Mucosa of stomach (tissue), 1 donor: ENCODE measurements around the gene CNIH3.

Source experiments
- H3K27me3 ChIP-seq: one replicate; pipeline ENCODE4 v1.7.0; 2013; ENCODE audit warnings: mild to moderate bottlenecking, low read length; ENCODE audit not compliant: control insufficient read depth, insufficient read depth
- H3K36me3 ChIP-seq: one replicate; pipeline ENCODE4 v1.7.0; 2013; ENCODE audit warnings: low read length; ENCODE audit not compliant: control insufficient read depth, insufficient read depth
- H3K4me1 ChIP-seq: one replicate; pipeline ENCODE4 v1.7.0; 2013; ENCODE audit warnings: mild to moderate bottlenecking, low read length; ENCODE audit not compliant: control insufficient read depth, insufficient read depth
- H3K4me3 ChIP-seq: one replicate; pipeline ENCODE4 v1.7.0; 2013; ENCODE audit warnings: low read length
- H3K9ac ChIP-seq: one replicate; pipeline ENCODE4 v1.7.0; 2013; ENCODE audit warnings: mild to moderate bottlenecking, low read length, moderate library complexity
- H3K9me3 ChIP-seq: one replicate; pipeline ENCODE4 v1.7.0; 2013; ENCODE audit warnings: mild to moderate bottlenecking, low read length, moderate library complexity; ENCODE audit not compliant: control insufficient read depth
- donor health status: Pancreatic carcinoma.

CNIH3 gene

DNA sequence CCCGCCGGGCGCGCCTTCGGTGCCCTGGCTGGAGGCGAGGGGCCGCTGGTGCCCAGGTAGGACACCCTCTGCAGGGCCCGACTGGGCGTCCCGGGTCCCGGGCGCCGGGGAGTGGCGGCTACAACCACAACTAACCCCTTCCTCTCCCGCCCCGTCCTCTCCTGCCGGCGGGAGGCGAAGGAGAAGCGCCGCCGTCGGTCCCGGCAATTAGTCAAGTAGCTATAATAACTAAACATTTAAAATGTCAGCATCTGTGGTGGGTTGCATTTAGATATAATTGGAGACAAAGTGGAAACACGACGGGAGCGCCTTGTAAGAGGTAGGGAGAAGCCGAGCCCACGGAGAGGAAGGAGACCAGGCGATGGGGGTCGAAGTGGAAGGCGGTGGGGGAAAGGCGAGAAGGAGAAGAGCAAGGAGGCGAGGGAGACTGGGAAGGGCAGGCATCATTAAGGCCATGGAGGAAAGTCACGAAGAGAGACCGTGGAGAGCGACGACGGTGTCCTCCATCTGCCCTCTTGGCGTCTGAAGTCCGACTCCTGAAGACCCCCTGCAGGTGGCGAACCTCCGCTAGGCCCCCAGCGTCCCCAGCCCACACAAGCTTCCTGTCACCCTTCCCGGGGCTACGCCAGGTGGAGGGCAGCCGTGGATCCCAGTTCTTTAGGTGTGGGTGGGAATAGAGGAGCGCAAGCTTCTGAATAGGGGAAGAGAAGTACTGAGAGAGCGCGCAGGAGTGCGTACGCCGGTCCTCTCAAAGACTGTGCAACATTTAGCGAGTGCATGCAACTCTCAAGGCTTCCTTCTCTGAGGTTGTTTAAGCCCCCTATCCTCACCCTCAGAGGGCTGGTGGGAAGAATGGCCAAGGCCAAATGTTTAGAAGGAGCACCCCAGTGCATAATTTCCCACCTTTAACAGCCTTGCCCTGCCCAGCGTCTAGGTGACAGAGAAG, 1.6 kb downstream of the CNIH3 start:
- peaks cover 51% of the 10 kb centered on the region for H3K27me3 ChIP-seq
- H3K9me3 ChIP-seq, result no peaks in the 10 kb centered on the region
- no peak overlapping the region for H3K4me3 ChIP-seq
- no peak overlapping the region for H3K9ac ChIP-seq
- no peaks in the 10 kb centered on the region for H3K36me3 ChIP-seq
- peaks cover 15% of the 10 kb centered on the region for H3K4me1 ChIP-seq

DNA sequence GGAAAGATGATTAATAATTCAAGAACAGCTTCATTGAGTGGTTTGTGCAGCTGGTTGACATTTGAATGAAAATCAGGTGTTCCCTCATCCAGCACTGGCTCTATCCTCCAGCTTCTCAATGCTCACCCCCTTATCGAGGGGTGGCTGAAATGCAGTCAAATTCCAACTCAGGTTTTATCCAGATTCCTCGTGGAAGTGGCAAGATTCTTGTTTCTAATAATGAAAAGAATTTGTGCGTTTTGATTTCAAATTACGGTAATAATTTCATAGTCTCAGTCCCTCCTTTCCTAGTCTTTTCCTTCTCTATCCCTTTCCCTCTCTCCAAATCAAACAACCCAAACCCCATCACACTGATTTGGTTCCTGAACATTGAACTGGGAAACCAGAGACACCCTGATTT, 3.1 kb downstream of the CNIH3 start:
- H3K4me1 ChIP-seq, result peaks cover 19% of the 10 kb centered on the region
- peaks cover 51% of the 10 kb centered on the region for H3K27me3 ChIP-seq

DNA sequence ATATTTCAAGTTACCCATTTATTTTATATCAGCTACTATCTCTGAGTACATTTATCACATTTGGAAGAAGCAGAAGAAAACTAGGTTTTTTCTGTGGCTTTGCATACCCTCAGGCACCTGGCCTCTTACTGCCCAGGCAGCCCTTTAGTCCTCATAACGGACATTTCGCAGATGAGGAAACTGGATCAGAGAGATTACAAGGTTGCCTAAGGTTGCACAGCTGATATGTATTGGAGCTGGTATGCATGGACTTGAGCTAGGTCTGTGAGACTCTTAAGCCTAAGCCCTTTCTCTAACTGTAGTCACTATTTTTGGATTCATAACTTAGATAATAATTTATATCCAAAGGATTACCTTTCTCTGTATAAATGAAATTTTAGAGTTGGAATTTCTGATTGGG, 4.0 kb downstream of the CNIH3 start:
- Histone ChIP-seq H3K9me3 (no peaks in the 10 kb centered on the region), H3K9ac (no peak overlapping the region), H3K27me3 (peaks cover 48% of the 10 kb centered on the region), H3K36me3 (no peaks in the 10 kb centered on the region), H3K4me1 (peaks cover 19% of the 10 kb centered on the region), H3K4me3 (no peak overlapping the region)

More for the DNA sequence above, 3.1 kb downstream of the CNIH3 start:
- no peaks in the 10 kb centered on the region for H3K36me3 ChIP-seq
- H3K4me3 ChIP-seq, result no peak overlapping the region
- no peaks in the 10 kb centered on the region for H3K9me3 ChIP-seq
- H3K9ac ChIP-seq, result no peak overlapping the region

DNA sequence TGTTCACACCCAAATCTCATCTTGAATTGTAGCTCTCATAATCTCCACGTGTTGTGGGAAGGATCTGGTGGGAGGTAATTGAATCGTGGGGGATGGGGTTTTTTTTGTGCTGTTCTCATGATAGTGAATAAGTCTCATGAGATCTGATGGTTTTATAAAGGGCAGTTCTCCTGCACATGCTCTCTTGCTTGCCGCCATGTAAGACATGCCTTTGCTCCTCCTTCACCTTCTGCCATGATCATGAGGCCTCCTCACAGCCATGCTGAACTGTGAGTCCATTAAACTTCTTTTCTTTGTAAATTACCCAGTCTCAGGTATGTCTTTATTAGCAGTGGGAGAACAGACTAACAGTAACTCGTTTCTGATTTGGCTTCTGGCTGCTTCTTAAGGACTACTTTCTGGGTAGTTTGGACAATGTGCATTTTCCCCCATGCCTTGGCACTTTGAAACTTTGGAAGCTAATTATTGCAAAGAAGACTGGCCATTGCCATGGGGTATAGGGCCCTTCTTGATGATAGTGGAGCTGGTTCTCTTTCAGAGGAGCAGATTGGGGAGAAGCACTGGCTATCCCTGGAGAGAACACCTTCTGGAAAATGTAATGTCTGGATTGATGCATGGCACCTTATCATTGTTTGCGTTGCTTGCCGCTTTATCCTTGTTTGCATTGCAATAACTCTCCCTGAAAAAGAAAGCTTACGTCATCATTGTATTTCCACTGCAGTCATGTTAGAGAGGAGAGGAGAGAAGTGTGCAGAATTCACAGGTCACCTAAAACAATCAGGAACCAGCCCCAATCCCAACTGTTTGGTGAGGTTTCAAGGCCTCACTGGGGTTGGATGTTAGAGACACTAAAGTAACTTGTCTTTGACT, 5.9 kb downstream of the CNIH3 start:
- Histone ChIP-seq H3K4me3 (no peak overlapping the region), H3K4me1 (peaks cover 10% of the 10 kb centered on the region), H3K9ac (no peak overlapping the region), H3K36me3 (no peaks in the 10 kb centered on the region), H3K27me3 (peaks cover 30% of the 10 kb centered on the region), H3K9me3 (no peaks in the 10 kb centered on the region)

DNA sequence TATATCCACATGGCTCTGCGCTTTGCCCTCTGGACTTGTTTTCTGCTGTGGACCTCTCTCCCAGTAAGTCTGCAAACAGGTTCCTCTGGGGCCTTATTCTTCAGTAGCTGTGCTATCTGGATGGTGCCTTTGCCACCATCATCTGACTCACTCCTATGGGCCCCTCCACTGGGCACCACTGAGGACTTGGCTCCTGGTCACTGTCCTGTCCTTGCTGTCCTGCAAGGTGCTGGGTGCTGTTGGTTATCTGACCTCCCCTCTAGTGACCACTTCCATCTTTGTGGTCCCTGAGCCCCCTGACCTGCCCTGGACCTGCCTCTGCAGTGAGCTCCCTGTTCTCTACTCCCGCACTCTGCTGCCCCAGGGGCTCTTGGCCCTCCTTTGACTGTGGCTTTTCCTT, 6.7 kb downstream of the CNIH3 start:
- Histone ChIP-seq H3K36me3 (no peaks in the 10 kb centered on the region), H3K9ac (no peak overlapping the region), H3K27me3 (peaks cover 22% of the 10 kb centered on the region), H3K4me1 (peaks cover 10% of the 10 kb centered on the region), H3K9me3 (no peaks in the 10 kb centered on the region), H3K4me3 (no peak overlapping the region)

DNA sequence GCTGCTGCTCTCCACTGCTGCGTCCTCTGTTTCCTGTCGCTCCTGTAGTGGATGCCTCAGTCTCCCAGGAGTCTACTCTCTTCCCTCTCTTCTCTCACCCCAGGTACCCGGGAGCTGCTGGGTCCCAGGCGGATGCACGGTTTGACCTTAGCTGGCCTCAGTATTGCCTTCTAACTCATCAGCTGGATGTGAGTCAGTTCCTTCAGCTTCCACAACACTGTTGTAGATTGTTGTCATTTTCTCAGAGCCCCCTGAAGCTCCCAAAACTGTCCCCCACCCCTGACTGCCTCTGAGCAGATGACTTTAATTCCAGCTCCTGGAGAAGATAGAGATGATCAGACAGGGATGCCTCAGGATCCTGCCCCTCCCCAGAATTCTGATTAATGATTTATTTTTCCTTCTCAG, 7.2 kb downstream of the CNIH3 start:
- Histone ChIP-seq H3K4me1 (peaks cover 10% of the 10 kb centered on the region), H3K9ac (no peak overlapping the region), H3K9me3 (no peaks in the 10 kb centered on the region), H3K4me3 (no peak overlapping the region), H3K27me3 (peaks cover 17% of the 10 kb centered on the region), H3K36me3 (no peaks in the 10 kb centered on the region)

DNA sequence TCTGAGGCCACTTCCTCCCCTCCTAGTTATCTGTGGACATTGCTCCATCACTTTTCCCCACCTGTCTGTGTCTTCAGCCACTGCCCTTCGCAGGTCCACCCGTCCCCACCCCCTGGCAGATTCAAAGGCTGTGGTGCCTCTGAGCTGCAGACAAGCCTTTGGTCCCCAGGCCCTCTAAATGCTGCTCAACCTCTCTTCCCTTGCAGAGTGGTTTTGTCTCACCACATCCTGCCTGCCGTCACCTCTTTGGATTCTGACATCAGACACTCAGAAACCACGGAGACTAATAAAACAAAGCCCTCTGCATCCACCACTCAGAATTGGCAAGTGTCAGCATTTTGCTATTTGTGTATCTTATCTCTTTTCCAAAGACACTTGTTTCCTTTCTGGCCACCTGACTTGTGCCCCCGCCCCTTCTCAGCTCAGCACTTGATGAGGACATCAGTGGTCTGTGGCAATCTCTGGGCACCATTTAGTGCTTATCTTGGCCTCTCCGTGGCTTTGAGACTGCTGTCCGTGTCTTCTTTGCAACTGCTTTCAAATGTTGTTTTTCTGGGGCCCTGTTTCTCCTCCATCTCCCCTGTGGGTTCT, 7.7 kb downstream of the CNIH3 start:
- no peaks in the 10 kb centered on the region for H3K36me3 ChIP-seq
- H3K9ac ChIP-seq, result no peak overlapping the region
- peaks cover 10% of the 10 kb centered on the region for H3K4me1 ChIP-seq
- H3K4me3 ChIP-seq, result no peak overlapping the region
- H3K9me3 ChIP-seq, result no peaks in the 10 kb centered on the region
- peaks cover 12% of the 10 kb centered on the region for H3K27me3 ChIP-seq

DNA sequence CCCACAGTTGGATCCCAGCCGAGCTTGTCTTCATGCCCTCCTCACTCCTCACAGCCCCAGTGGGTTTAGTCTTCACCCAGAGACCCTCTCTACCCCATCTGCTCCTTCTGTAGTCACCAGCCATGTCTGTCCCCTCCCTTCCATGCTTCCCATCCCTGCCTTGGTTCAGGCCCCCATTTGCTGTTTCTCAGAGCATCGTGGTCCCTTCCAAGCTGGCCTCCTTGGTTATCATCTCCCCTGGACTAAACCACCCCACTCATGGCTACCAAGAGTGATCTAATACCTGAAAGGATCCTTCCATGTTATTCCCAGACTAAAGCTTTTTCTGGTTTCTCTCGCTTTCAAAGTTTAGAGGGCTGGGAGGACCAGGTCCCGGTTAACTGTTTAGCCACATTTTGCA, 8.3 kb downstream of the CNIH3 start:
- no peaks in the 10 kb centered on the region for H3K9me3 ChIP-seq
- peaks cover 6% of the 10 kb centered on the region for H3K27me3 ChIP-seq
- no peak overlapping the region for H3K9ac ChIP-seq
- H3K4me3 ChIP-seq, result no peak overlapping the region
- no peaks in the 10 kb centered on the region for H3K36me3 ChIP-seq
- peaks cover 10% of the 10 kb centered on the region for H3K4me1 ChIP-seq

DNA sequence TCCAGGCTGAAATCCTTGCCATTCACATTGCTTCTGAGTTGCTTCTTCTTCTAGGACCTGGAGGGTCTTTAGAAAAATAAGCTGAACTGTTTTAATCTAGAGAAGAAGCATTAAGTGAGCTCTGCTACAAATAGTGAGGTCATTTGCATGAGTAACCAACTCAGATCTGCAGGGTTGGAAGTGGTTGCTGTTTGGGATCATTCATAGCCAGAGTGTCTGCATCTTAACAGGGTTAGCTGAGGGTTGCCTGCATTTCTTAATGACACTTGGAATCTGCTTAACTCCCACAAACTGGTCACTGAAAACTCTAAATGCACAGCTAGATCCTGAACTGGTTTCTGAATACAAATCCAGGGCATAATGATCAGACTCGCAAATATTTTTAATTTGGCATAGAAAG, 9.9 kb downstream of the CNIH3 start:
- H3K27me3 ChIP-seq, result no peaks in the 10 kb centered on the region
- H3K4me1 ChIP-seq, result peaks cover 10% of the 10 kb centered on the region
- no peaks in the 10 kb centered on the region for H3K9me3 ChIP-seq
- no peak overlapping the region for H3K4me3 ChIP-seq
- H3K9ac ChIP-seq, result no peak overlapping the region
- no peaks in the 10 kb centered on the region for H3K36me3 ChIP-seq

DNA sequence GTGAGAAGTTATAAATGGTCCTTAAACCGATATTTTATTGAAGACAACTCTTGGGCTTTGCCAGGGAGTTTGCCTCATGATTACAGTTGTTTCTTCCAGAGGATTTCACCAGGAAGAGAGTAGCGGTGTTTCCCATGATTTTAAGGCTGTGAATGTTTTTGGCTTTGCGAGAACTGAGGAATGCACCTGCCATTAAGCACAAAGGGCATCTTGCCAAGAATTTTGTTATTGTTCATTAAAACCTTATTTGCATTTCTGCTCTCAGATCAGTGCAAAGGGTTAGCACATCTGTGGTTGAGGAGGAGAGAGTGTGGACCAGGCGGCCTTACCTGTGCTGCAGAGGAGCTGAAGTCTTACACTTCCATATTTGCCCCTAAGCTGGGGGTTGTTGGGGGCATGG, 13.8 kb downstream of the CNIH3 start:
- Histone ChIP-seq H3K9ac (no peak overlapping the region), H3K27me3 (no peaks in the 10 kb centered on the region), H3K9me3 (no peaks in the 10 kb centered on the region), H3K4me1 (no peaks in the 10 kb centered on the region), H3K4me3 (no peak overlapping the region), H3K36me3 (no peaks in the 10 kb centered on the region)

DNA sequence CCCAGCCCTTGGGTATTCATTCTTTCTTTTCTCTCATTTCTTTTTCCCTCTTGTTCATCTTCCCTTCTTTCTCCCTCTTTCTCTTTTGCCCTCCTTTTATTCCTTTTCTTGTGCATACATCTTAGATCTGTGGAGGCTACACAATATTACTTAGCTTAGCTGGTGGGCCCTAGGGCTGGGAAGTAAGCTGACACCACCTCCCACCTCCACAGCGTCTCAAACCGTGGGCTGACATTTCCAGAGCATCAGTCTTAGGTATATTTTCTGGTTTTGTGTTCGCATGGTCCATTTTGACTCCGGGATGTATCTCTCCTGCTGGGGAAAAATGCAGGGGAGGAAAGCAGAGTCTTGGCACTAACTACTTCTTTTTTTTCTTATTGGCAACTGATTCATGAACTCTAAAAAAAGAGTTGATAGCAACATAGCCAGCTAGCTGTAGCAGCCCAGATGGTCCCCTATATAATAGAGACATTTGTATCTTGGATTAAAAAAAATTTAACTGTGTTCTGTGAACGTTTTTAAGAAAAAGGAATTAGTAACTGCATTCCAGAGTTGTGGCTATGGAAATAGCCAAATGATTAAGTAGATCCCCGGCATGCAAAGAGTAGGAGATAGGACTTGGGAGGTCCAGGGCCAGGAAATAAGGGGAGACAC, 15.5 kb downstream of the CNIH3 start:
- Histone ChIP-seq H3K9me3 (no peaks in the 10 kb centered on the region), H3K27me3 (no peaks in the 10 kb centered on the region), H3K4me3 (no peak overlapping the region), H3K36me3 (no peaks in the 10 kb centered on the region), H3K9ac (no peak overlapping the region), H3K4me1 (no peaks in the 10 kb centered on the region)
